HG03045 (cell line): ENCODE measurements around the gene CCDC91.
A peak's percentile ranks its signal among the peaks of the same experiment; 100 is the strongest.

ENCODE experiments used
- ATAC-seq: cut with Tn5 transposase; IDR thresholded peaks from one replicate; pipeline ENCODE4 v1.9.1; 2021; ENCODE audit warnings: mild to moderate bottlenecking, moderate library complexity; ENCODE audit not compliant: unreplicated experiment

Gene CCDC91, protein sequence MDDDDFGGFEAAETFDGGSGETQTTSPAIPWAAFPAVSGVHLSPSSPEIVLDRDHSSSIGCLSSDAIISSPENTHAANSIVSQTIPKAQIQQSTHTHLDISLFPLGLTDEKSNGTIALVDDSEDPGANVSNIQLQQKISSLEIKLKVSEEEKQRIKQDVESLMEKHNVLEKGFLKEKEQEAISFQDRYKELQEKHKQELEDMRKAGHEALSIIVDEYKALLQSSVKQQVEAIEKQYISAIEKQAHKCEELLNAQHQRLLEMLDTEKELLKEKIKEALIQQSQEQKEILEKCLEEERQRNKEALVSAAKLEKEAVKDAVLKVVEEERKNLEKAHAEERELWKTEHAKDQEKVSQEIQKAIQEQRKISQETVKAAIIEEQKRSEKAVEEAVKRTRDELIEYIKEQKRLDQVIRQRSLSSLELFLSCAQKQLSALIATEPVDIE

GRCh38 chr12:28190321-28191050, at the start of gene CCDC91:
CCDC91 (plus strand) TSS chr12:28190456; CDS start chr12:28257216, 66,760 bp downstream.
- ATAC-seq = peak; percentile 95

DNA sequence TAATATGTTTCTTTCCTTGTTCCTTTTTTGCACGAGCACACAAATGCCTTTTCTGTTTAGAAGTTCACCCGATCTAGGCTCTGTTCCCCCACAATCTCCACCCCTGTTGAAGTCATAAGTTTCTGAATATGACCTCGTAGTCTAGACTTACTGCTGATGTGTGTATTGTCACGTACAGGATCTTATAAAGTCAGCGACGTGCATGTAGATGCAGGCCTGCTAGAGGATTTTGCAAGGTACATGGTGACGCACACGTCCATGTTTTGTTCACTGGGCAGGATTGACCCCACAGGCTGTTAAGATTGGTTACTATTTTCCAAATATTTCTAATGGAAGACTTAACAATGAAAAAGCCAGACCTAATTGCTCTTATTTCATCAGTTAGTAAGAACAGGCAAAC, 46.2 kb upstream of the CCDC91 start:
- no peak for ATAC-seq

GRCh38 chr12:28144532-28144931, 45.7 kb upstream of the CCDC91 start:
- ATAC-seq = no peak

DNA sequence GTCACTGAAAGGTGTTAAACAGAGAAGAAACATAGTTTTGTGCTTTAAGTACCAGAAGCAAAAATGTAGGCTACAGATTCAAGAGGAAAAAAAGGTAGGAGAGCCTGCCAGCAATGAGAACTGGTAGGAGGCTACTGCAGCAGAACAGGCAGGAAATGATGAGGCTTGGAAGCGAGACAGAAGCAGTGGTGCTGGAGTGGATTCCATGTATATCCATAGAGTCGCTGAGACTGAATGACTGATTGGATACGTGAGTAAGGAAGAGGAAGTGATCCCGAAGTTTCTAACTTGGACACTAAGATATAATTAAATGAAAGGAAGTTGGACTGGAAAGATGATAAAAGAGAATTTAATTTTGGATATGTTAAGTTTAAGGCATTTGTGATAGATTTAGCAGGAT, 45.0 kb upstream of the CCDC91 start:
- ATAC-seq = no peak

GRCh38 chr12:28149279-28149678, 41.0 kb upstream of the CCDC91 start:
- ATAC-seq = no peak

- no peak for ATAC-seq
Measured at GRCh38 chr12:28156362-28156761, 33.9 kb upstream of the CCDC91 start.

DNA sequence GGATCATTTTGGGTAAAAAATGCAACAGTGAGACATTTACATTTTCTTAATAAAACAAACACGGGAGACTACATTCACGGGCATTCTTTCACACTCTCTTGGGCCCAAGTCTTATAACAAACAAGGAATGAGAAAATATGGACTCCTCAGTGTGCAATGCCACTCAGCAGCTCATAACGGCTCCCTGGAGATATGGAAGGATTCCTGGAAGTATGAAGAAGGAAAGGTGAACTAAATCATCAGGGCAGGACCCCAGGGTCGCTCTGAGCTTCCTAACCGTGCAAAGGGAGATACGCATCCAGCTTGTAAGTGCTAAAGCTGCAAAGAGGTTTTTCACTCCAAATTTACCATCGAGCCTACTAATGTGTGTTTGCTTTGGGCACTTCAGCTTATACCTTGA, 33.5 kb upstream of the CCDC91 start:
- no peak for ATAC-seq

DNA sequence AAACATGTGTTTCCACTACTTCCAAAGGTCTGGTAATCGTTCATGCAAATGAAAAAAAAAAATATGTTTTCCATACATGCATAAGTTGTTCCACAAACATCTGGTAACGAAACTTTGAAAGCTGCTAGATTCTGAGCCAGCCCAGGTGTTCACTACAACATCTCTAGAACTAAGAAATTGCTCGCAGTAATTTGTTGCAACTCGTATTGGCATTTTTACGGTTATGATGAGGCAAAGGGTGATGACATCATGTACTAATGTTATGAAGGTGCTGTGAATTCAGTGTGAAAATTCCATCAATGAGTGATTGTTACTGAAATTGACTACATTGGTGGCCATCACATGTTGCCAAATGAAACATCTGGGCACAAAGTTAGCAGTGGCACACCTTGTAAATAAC, 31.9 kb upstream of the CCDC91 start:
- no peak for ATAC-seq

GRCh38 chr12:28159688-28160087, 30.6 kb upstream of the CCDC91 start:
- ATAC-seq = no peak

DNA sequence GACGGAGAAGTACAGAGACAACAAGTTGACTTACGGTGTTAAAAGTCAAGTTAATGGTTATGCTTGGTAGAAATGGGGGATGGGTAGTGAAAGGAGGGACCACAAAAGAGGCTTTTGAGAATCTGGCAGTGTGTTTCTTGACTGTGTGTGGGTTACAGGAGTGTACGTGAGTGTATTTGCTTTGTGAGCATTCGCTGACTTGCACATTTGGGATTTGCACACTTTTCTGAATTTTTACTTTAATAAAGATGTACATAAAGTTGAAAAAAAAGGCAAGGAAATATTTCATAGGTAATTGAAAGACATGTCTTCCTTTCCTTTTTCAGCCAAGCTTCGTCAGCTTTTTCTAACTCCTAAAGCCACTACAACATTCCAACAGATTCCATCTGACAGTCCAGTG, 28.6 kb upstream of the CCDC91 start:
- ATAC-seq = no peak

DNA sequence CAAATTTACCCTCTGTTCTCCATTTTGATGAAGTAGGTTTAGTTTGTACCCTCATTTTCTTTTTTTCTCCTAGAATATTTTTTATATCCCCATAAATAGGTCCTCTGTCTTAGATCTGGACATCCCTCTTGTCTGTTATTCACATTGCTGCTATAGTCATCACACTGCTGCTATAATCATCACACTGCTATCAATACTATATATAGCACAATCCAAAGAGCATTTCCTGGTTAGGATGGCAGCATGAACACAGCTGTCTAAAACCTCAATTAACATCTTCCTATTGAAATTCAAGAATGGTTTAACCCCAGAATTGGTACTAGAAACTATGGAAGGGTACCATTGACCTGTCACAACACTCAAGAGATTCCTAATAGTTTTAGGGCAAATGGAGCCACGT, 27.6 kb upstream of the CCDC91 start:
- no peak for ATAC-seq

DNA sequence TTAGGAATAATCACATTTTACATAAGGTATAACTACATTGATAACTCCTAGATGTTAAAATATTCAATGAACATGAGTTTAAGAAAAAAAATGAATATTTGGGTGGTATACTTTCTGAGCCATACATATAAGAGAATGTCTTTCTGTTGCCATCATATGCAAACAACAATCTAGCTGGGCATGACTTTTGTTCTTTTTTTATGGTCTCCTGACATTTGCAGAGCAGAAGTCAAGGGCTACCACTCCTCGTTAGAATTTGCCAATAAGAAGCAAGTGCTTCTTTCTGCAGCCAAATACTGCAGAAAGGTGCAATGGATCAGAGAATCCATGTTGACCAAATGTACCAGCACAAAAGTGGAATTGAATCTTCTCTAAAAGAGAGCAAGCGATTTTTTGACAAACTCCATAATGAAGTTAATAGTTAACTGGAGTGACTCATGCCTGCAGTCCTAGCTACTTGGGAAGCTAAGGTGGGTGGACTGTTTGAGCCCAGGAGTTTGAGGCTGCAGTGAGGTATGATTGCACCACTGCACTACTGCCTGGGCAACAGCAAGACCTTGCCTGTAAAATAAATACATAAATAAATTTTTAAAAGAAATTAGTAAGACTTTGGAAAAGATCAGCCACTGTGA, 25.5 kb upstream of the CCDC91 start:
- no peak for ATAC-seq

DNA sequence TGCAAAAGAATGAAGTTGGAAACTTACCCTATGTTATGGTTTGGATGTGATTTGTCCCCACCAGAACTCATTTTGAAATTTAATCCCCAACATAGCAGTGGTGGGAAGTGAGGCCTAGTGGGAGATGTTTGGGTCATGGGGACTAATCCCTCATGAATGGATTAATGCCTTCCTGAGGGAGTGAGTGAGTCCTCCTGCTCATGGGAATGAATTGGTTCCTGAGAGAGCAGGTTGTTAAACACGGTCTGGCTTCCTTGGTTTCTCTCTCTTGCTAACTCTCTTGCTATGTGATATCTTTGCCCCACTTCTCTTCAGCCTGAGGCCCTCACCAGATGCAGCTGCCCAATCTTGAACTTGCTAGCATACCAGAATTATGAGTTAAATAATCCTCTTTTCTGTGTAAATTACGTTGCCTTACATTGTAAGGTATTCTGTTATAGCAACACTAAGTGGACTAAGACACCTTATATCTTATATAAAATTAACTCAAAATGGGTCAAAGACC, 22.2 kb upstream of the CCDC91 start:
- ATAC-seq = no peak

DNA sequence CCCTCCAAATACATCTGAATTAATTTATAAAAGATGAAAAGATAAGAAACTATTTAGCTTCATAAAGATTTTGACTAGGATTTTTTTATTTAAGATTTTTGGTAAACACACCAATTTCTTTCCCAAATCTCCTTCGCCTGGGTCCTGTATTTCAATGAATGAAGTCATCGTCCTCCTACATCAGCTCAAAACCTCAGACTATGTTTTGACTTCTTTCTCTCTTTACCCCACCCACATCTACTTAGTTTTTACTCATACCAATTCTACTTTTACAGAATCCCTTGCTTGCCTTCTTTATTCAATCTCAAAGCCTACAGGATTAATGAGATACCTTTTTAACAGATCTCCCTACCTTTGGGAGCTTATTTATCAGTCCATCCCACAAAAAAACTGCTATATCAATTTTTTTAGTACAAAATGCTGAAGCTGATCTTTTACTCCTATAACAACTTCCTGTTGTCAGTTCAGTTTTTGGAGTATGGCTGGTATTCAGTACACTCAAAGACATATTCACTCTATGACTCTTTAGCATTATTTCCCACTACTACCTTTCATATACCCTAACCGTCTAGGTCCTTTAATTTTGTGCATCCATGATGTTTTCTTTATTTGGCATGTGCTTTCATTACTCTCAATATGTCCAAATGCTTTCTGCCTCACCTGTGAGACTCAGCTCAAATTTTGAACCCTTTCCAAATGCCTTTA, 18.7 kb upstream of the CCDC91 start:
- ATAC-seq = no peak

DNA sequence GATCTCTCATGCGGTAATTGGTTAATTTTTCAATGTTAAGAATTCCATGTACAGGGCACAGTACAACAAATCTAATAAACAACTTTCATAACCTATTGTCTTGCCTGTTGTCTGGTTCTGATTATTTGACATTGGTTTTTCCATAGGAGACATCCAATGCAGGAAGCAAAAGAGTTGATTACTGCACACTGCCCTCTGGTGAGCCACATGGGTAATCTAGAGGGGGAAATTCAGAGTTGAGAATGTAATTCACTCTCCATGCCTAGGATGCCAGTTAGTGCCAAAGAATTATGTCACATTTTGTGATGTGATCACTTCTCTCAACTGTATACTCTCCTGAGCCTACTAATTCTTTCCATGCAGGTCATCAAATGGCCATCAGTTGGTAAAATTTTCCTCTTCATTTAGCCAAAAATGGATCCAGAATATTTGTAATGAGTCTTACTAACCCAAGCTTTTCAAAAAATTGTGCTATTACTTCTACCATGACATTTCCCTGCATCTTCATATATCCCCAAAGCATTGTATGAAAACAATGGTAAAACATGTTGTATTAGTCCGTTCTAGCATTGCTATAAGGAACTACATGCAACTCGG, 17.7 kb upstream of the CCDC91 start:
- no peak for ATAC-seq

GRCh38 chr12:28173440-28173839, 16.8 kb upstream of the CCDC91 start:
- ATAC-seq = no peak

DNA sequence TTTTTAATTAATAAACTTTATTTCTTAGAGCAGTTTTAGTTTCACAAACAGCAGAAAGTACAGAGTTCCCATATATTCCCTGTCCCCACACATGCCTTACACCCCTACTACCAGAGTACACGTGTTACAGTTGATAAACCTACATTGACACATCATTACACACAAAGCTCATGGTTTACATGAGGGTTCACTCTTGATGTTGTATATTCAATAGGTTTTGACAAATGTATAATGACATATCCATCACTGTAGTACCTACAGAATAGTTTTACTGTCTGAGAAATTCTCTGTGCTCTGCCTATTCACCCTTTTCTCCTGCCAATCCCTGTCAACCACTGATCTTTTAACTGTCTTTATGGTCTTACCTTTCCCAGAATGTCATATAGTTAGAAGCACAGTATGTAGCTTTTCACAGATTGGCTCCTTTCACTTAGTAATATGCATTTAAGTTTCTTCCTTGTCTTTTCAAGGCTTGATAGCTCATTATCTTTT, 15.1 kb upstream of the CCDC91 start:
- no peak for ATAC-seq

DNA sequence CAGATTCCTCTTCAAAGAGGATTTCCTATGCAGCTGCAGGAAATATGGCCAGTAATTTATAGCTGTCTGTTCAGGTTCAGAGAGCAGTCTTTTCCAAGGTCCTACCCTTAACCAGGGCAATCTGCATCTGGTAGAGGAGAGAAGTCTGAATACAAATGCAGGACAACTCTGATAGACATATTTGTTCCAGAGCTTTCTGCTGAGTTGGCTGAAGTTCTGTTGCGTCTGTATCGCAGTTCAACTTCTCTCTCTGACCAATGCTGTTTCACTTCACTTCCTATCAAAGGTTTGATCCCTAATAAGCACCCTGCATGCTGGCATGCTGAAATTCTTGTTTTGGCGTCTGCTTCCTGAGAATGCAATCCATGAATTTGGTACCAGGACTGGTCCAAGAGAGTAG, 14.0 kb upstream of the CCDC91 start:
- ATAC-seq = no peak

- no peak for ATAC-seq
Measured at GRCh38 chr12:28177461-28177860, 12.8 kb upstream of the CCDC91 start.

DNA sequence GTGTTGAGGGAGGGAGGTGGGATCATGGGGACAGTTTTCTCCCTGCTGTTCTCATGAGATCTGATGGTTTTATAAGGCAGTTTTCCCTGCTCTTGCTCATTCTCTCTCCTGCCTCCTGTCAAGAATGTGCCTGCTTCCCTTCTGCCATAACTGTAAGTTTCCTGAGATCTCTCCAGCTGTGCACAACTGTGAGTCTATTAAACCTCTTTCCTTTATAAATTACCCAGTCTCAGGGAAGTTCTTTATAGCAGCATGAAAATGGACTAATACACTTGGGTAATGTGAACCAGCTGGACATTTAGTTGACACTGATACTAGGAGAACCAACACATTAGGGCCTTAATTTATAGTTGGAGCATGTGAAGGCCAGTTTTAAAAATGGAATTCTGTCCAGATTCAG, 12.4 kb upstream of the CCDC91 start:
- ATAC-seq = no peak
